ENCODE measurements around the gene CRHR1.
A peak's percentile ranks its signal among the peaks of the same experiment; 100 is the strongest.

CRHR1 gene

DNA sequence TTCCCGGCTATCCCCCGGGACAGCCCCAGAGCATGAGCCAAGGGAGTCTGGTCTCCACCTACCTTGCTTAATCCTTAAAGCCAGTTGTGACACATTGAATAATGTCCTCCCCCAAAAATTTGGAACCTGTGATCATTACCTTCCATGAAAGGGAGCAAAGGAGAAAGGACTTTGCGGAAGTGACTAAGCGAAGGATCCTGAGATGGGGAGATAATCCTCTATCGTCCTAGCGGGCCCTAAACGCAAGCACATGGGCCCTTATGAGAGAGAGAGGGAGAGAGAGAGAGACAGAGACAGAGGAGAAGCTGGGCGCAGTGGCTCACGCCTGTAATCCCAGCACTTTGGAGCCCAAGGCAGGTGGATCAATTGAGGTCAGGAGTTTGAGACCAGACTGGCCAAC lies 70.1 kb downstream of the CRHR1 start:
- TF ChIP-seq, protein P1, sequence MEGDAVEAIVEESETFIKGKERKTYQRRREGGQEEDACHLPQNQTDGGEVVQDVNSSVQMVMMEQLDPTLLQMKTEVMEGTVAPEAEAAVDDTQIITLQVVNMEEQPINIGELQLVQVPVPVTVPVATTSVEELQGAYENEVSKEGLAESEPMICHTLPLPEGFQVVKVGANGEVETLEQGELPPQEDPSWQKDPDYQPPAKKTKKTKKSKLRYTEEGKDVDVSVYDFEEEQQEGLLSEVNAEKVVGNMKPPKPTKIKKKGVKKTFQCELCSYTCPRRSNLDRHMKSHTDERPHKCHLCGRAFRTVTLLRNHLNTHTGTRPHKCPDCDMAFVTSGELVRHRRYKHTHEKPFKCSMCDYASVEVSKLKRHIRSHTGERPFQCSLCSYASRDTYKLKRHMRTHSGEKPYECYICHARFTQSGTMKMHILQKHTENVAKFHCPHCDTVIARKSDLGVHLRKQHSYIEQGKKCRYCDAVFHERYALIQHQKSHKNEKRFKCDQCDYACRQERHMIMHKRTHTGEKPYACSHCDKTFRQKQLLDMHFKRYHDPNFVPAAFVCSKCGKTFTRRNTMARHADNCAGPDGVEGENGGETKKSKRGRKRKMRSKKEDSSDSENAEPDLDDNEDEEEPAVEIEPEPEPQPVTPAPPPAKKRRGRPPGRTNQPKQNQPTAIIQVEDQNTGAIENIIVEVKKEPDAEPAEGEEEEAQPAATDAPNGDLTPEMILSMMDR (IDR thresholded peaks at IDR 0.05; ENCODE audit: insufficient read depth, low read length), result no peak
- TF ChIP-seq GABPA (IDR thresholded peaks at IDR 0.05; ENCODE audit: low read depth) (no peak), POLR2AphosphoS5 (IDR thresholded peaks at IDR 0.05; ENCODE audit: low read depth) (no peak), SPI1 (IDR thresholded peaks at IDR 0.05; ENCODE audit: borderline replicate concordance, low read depth) (no peak), REST (IDR thresholded peaks at IDR 0.05; ENCODE audit: insufficient replicate concordance, low read depth) (no peak)
- Histone ChIP-seq H3K27ac (replicated peaks) (no peak overlapping the region), H3K27me3 (ENCODE audit: insufficient read depth, poor library complexity, severe bottlenecking) (peaks cover 4% of the 10 kb centered on the region), H3K4me3 (replicated peaks; ENCODE audit: insufficient read depth, low read length) (no peak overlapping the region)
- no peak for DNase-seq (ENCODE audit: low read depth in 1 of 2, low spot score in 1 of 2)

GRCh38 chr17:45855691-45856336 lies 71.7 kb downstream of the CRHR1 start:
- TF ChIP-seq GABPA (IDR thresholded peaks at IDR 0.05; ENCODE audit: low read depth), result no peak
- TF ChIP-seq SPI1 (IDR thresholded peaks at IDR 0.05; ENCODE audit: borderline replicate concordance, low read depth), result no peak
- TF ChIP-seq REST (IDR thresholded peaks at IDR 0.05; ENCODE audit: insufficient replicate concordance, low read depth), result no peak
- TF ChIP-seq, protein P1 (IDR thresholded peaks at IDR 0.05; ENCODE audit: insufficient read depth, low read length), result no peak
- no peak for TF ChIP-seq POLR2AphosphoS5 (IDR thresholded peaks at IDR 0.05; ENCODE audit: low read depth)
- Histone ChIP-seq H3K4me3 (replicated peaks; ENCODE audit: insufficient read depth, low read length) (no peak overlapping the region), H3K27me3 (ENCODE audit: insufficient read depth, poor library complexity, severe bottlenecking) (peaks cover 4% of the 10 kb centered on the region), H3K27ac (replicated peaks) (no peak overlapping the region)
- no peak for DNase-seq (ENCODE audit: low read depth in 1 of 2, low spot score in 1 of 2)

GRCh38 chr17:45857977-45858708 lies 74.0 kb downstream of the CRHR1 start:
- DNase-seq (ENCODE audit: low read depth in 1 of 2, low spot score in 1 of 2), result no peak
- Histone ChIP-seq H3K4me3 (replicated peaks; ENCODE audit: insufficient read depth, low read length) (no peak overlapping the region), H3K27me3 (ENCODE audit: insufficient read depth, poor library complexity, severe bottlenecking) (peaks cover 3% of the 10 kb centered on the region), H3K27ac (replicated peaks) (no peak overlapping the region)
- TF ChIP-seq, protein P1 (IDR thresholded peaks at IDR 0.05; ENCODE audit: insufficient read depth, low read length), result no peak
- TF ChIP-seq REST (IDR thresholded peaks at IDR 0.05; ENCODE audit: insufficient replicate concordance, low read depth), result peak; percentile 97

Data from HL-60 (cell line).